ENCODE measurements around the gene KIAA1755. TPM values are rescaled to one million over a fixed set of nuclear protein-coding genes. Genes with fewer than 3 reads are reported as not detected.

Gene KIAA1755
- total and polyA plus RNA-seq, 7 donors = 1.2 to 39.1 (median 11.6) TPM; not detected in 1

DNA sequence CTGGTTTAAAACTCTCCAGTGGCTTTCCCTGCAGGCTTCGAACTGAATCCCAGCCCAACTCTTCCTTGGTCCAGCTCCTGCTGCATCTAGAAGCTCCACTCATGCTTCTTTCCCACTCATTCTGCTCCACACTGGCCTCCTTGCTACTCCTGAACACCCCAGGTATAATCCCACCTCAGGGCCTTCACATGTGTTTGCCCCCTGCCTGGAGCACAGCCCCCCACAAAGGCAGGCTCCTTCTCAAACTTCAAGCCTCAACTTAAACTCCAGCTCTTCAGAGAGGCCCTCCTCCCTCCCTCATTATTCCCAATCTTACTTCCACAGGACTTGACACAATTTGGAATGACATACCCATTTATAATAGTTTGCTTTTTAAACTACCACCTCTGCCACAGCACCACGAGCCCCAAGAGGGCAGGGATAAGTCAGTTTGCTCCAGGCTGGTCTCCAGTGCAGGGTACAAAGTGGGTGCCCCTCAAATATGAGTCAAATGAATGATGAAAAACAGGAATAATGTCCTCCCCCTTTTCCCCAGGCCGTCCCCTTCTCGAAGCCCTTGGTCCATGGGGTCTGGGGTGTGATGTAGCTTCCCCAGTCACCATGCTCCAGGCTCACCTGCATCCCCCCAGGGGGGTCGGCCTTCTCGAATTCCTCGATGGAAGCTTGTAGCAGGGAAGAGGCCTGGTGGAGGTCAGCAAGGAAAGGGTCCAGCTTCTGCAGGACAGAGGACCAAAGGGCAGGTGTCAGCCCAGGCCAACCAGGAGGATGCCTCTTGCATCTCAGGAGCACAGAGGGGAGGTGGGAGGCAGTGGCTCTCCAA, 37.4 kb downstream of the KIAA1755 start:
- WGBS, 2 donors = 61 to 67% methylated on average over 7 of the region's 7 CpGs
- TF ChIP-seq EP300 (IDR thresholded peaks at IDR 0.05) (no peak), POLR2A (IDR thresholded peaks at IDR 0.05) (no peak), POLR2AphosphoS5 (IDR thresholded peaks at IDR 0.05) (no peak)
- TF ChIP-seq, protein P1, sequence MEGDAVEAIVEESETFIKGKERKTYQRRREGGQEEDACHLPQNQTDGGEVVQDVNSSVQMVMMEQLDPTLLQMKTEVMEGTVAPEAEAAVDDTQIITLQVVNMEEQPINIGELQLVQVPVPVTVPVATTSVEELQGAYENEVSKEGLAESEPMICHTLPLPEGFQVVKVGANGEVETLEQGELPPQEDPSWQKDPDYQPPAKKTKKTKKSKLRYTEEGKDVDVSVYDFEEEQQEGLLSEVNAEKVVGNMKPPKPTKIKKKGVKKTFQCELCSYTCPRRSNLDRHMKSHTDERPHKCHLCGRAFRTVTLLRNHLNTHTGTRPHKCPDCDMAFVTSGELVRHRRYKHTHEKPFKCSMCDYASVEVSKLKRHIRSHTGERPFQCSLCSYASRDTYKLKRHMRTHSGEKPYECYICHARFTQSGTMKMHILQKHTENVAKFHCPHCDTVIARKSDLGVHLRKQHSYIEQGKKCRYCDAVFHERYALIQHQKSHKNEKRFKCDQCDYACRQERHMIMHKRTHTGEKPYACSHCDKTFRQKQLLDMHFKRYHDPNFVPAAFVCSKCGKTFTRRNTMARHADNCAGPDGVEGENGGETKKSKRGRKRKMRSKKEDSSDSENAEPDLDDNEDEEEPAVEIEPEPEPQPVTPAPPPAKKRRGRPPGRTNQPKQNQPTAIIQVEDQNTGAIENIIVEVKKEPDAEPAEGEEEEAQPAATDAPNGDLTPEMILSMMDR (IDR thresholded peaks at IDR 0.05) = no peak
- Histone ChIP-seq H3K9me3 (no peaks in the 10 kb centered on the region), H3K36me3 (peaks cover 0 to 11% (median 0%) of the 10 kb centered on the region in 4 donors), H3K4me1 (peaks cover 0 to 10% (median 3%) of the 10 kb centered on the region in 4 donors), H3K27ac (no peak overlapping the region), H3K27me3 (no peaks in the 10 kb centered on the region), H3K4me3 (no peak overlapping the region)
- intact Hi-C loops (cut with DNase I) = loop anchor here (5.0 kb wide), 2 partner anchors 56 to 656 kb away; partner anchors contain the start of gene TGM2
- DNase-seq = peak; percentile 48

DNA sequence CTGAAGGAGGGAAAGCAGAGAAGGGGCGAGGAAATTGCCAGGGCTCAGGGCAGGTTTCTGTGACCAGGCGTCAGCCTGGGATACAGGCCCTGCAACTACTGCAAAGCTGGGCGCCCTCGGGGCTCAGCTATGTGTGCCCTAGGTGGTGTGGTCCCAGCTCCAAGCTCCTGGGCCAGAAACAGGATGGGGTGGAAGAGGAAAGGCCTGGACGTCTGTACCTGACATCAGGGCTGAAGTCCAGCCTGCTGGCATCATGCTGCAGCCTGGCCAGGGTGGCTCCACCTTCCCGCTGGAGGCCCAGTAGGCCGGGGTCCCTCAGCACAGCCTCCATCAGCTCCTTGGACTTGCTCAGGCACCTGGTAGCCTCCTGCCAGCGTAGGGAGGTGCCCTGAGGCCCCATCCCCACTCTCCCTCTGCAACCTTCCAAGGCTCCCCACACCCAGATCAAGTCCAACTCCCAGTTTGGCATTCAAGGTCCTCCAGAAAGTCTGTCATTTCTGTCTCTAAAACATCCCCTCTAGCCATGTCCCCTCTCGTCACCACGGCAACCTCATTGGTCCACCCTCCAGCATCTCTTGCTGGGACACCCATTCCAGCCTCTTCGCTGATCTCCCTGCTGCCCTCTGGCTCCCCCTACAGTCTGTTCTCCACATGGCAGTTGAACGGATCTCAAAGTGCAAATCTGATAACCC, 38.2 kb downstream of the KIAA1755 start:
- TF ChIP-seq EP300 (IDR thresholded peaks at IDR 0.05) (no peak), POLR2A (IDR thresholded peaks at IDR 0.05) (no peak)
- TF ChIP-seq, protein P1 (IDR thresholded peaks at IDR 0.05) = peak; percentile 62 to 89 (median 78)
- H3K4me1 ChIP-seq = peaks cover 0 to 18% (median 6%) of the 10 kb centered on the region in 4 donors
- no peaks in the 10 kb centered on the region for H3K9me3 ChIP-seq
- peak; percentile 75 for DNase-seq
- H3K36me3 ChIP-seq = peaks cover 0 to 7% (median 0%) of the 10 kb centered on the region in 4 donors
- 34 to 55% methylated on average over 12 of the region's 12 CpGs for WGBS, 2 donors
- intact Hi-C loops (cut with DNase I) = loop anchor here (5.0 kb wide), 2 partner anchors 55 to 655 kb away; partner anchors contain the start of gene TGM2
- H3K27ac ChIP-seq = no peak overlapping the region
- H3K27me3 ChIP-seq = no peaks in the 10 kb centered on the region
- no peak overlapping the region for H3K4me3 ChIP-seq

DNA sequence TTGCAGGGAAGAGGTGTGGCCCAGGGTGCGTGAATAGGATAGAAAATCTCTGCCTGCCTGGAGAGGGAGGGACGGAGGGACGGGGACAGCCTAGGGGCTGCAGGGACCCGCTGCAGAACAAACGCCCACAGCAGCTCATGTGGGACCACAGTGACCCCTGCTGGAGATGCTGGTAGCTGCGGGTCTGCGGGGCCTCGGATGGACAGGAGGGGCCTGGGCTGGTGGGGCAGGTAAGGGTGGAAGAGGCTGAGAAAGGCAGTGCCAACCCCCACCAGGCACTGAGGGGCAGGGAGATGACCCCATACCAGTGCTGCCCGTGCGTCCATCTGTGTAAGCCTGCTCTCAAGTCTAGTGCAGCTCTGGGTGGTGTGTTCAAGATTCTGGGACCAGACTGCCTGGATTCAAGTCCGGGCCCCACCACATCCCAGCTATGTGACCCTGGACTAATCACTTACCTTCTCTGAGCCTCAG, 39.4 kb downstream of the KIAA1755 start:
- TF ChIP-seq POLR2AphosphoS5 (IDR thresholded peaks at IDR 0.05) = no peak
- TF ChIP-seq, protein P1 (IDR thresholded peaks at IDR 0.05) = peak; percentile 66 to 83 (median 76)
- Histone ChIP-seq H3K9me3 (no peaks in the 10 kb centered on the region), H3K4me3 (no peak overlapping the region), H3K27me3 (no peaks in the 10 kb centered on the region), H3K4me1 (peaks cover 0 to 22% (median 8%) of the 10 kb centered on the region in 4 donors), H3K27ac (no peak overlapping the region), H3K36me3 (peaks cover 0 to 7% (median 0%) of the 10 kb centered on the region in 4 donors)
- peak; percentile 80 for DNase-seq
- 11 to 13% methylated on average over 11 of the region's 11 CpGs for WGBS, 2 donors
- intact Hi-C loops (cut with DNase I) = loop anchor here (1.0 to 5.0 kb wide), 3 partner anchors 54 to 654 kb away; partner anchors contain the start of gene TGM2

DNA sequence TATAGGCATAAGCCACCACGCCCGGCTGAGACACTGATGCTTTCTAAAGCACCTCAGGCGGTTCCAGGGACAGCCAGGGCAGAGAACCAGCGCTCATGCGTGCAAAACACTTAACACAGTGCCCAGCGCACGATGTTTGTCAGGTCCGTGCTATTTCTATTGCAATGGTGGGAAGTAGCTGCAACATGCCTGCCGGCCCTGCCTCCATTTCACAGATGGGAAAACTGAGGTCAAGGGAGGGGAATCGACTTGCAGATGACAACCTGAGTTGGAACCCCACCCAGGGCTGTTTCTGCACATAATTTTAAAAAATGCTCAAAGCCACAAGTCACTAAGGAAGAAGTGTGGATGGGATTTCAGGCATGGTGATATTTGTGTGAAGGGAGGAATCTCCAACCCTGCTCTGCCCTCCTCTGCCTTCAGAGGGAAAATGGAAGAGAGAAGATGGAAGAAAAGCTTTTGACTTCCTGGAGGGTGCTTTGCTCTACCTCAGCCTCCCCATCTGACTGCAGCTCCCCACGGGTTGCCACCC, 39.9 kb downstream of the KIAA1755 start:
- H3K9me3 ChIP-seq = no peaks in the 10 kb centered on the region
- no peaks in the 10 kb centered on the region for H3K27me3 ChIP-seq
- H3K36me3 ChIP-seq = peaks cover 0 to 7% (median 0%) of the 10 kb centered on the region in 4 donors
- H3K4me1 ChIP-seq = peaks cover 0 to 22% (median 8%) of the 10 kb centered on the region in 4 donors
- no peak overlapping the region for H3K27ac ChIP-seq
- 67 to 74% methylated on average over 11 of the region's 11 CpGs for WGBS, 2 donors
- peak; percentile 27 for DNase-seq
- intact Hi-C loops (cut with DNase I) = loop anchor here (1.0 to 5.0 kb wide), 3 partner anchors 53 to 653 kb away; partner anchors contain the start of gene TGM2
- H3K4me3 ChIP-seq = no peak overlapping the region
- TF ChIP-seq, protein P1 (IDR thresholded peaks at IDR 0.05) = no peak
- TF ChIP-seq POLR2AphosphoS5 (IDR thresholded peaks at IDR 0.05) (no peak), POLR2A (IDR thresholded peaks at IDR 0.05) (no peak), EP300 (IDR thresholded peaks at IDR 0.05) (no peak)
